H54 (cell line): ENCODE results near the gene POLD1.
"Not testable (repeated sequence)": the region's sequence is repeated elsewhere in the genome, so short reads cannot be mapped to it uniquely, and the experiment has no call there.

Source experiments
- DNase-seq: peaks from one replicate; pipeline ENCODE4 v3.0.0; 2011; ENCODE audit warnings: low spot score, mixed read lengths; ENCODE audit not compliant: insufficient read length
- FAIRE-seq: peaks from 3 replicates; lab custom pipeline; 2011; peaks lifted over from hg19 to GRCh38; lab: Jason Lieb, UNC
- POLR2A ChIP-seq: IDR thresholded peaks from 2 replicates; pipeline ENCODE4 v1.6.1; 2011; ENCODE audit warnings: low read depth, mild to moderate bottlenecking, low read length

Gene POLD1

GRCh38 chr19:50383852-50384684 lies at the start of gene POLD1:
Gene POLD1, plus strand, starts transcription at chr19:50384347. Its CDS starts 14,505 bp downstream, at chr19:50398852.
- FAIRE-seq, result peak; percentile 78
- peak; percentile 96 for DNase-seq
- TF ChIP-seq POLR2A, result peak; percentile 71

GRCh38 chr19:50334741-50335421 lies 49.3 kb upstream of the POLD1 start:
- FAIRE-seq, result no peak
- DNase-seq, result no peak
- no peak for TF ChIP-seq POLR2A

GRCh38 chr19:50337031-50337430 lies 47.1 kb upstream of the POLD1 start:
- DNase-seq, FAIRE-seq: not testable (repeated sequence)

GRCh38 chr19:50340331-50340730 lies 43.8 kb upstream of the POLD1 start:
- FAIRE-seq (no peak), DNase-seq (no peak)
- TF ChIP-seq POLR2A, result no peak

- TF ChIP-seq POLR2A, result no peak
- FAIRE-seq (no peak), DNase-seq (no peak)
Measured at GRCh38 chr19:50341091-50341564, 43.0 kb upstream of the POLD1 start.

GRCh38 chr19:50344661-50345318 lies 39.4 kb upstream of the POLD1 start:
- DNase-seq (no peak), FAIRE-seq (no peak)
- no peak for TF ChIP-seq POLR2A

GRCh38 chr19:50347089-50347581 lies 37.0 kb upstream of the POLD1 start:
- FAIRE-seq, DNase-seq: not testable (repeated sequence)

GRCh38 chr19:50349277-50350057 lies 34.7 kb upstream of the POLD1 start:
- TF ChIP-seq POLR2A, result no peak
- FAIRE-seq, result no peak
- no peak for DNase-seq

- no peak for FAIRE-seq
- no peak for DNase-seq
- TF ChIP-seq POLR2A, result no peak
Measured at GRCh38 chr19:50352242-50352641, 31.9 kb upstream of the POLD1 start.

- not testable (repeated sequence) for DNase-seq, FAIRE-seq
Measured at GRCh38 chr19:50353487-50353880, 30.7 kb upstream of the POLD1 start.

GRCh38 chr19:50356691-50357177 lies 27.4 kb upstream of the POLD1 start:
- DNase-seq (no peak), FAIRE-seq (no peak)
- no peak for TF ChIP-seq POLR2A

- FAIRE-seq (no peak), DNase-seq (peak; percentile 55)
- TF ChIP-seq POLR2A, result 0 out of 2 replicates have a peak, but pooled peaks have one; percentile 8
Measured at GRCh38 chr19:50357178-50358100, 26.7 kb upstream of the POLD1 start.
